Measurements from ENCODE around the gene NPHP4.

The NPHP4 gene

DNA sequence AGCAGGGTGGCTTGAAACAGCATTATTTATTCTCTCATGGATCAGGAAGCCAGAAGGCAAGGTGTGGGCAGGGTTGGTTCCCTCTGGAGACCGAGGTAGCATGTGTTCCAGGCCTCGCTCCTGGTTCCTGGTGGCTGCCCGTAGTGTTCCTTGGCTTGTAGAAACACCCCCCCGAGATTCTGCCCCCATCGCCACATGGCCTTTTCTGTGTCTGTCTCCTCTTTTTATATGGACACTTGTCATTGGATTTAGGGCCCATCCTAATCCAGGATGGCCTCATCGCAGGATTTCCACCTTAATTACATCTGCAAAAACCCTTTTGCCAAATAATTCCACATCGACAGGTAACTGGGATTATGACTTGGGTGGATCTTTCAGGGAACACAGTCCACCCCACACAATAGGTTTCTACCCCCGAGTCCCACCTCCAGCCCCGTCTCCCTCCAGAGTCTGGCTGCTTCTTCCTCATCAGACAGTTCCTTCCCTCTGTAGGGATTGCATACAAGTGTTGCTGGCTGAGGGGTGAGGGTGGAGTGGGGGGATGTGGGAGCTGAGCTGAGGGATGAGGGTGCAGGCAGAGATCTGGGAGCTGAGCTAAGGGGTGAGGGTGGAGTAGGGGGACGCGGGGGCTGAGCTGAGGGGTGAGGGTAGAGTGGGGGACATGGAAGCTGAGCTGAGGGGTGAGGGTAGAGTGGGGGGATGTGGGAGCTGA, 12.3 kb upstream of the NPHP4 start:
- Mint-ChIP-seq H3K27me3 (no peaks in the 10 kb centered on the region), H3K4me3 (no peak overlapping the region), H3K36me3 (peaks cover 4 to 5% of the 10 kb centered on the region in 2 donors), H3K4me1 (peaks cover 8 to 14% of the 10 kb centered on the region in 2 donors), H3K9me3 (no peaks in the 10 kb centered on the region), H3K27ac (no peak overlapping the region)
- ATAC-seq (replicated peaks) (no peak), DNase-seq (no peak)

DNA sequence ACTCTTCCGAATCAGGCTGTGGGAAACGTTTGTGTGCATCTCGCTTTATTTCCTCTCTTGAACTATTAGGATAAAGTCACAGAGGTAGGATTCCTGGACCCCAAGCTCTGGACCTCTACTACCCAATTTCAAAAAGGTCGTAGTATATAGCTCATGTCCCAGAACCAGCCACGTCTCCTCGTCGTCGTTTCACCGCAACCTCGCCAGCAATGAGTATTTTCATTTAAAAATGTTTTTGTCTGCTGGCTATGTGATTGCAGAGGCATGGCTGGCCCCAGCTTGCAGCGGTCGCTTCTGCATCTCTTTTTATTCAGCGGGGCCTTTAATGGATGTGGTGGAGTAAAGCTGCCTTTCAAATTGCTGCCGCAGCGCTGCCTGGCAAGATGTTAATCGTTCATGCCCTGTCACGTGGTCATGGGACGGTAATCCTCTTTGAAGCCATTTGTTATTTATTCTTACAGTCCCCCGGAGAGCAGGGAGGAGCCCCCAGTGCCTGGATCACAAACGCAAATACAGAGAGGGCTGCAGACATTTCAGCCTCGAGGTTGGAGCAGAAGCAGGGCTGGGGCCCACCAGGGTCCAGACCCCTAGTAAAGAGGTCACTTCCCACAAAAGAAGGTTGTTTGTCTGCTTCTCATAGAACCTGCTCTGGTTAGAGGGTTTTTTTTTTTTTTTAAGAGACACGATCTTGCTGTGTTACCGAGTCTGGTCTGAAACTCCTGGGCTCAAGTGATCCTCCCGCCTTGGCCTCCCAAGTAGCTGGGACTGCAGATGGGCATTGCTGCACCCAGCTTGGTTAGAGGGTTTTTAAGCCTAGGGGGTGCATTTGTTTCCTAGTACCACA, 11.6 kb upstream of the NPHP4 start:
- ATAC-seq (replicated peaks), result no peak
- peaks cover 4 to 5% of the 10 kb centered on the region in 2 donors for H3K36me3 Mint-ChIP-seq
- H3K27ac Mint-ChIP-seq, result peak overlapping the region; percentile 51

DNA sequence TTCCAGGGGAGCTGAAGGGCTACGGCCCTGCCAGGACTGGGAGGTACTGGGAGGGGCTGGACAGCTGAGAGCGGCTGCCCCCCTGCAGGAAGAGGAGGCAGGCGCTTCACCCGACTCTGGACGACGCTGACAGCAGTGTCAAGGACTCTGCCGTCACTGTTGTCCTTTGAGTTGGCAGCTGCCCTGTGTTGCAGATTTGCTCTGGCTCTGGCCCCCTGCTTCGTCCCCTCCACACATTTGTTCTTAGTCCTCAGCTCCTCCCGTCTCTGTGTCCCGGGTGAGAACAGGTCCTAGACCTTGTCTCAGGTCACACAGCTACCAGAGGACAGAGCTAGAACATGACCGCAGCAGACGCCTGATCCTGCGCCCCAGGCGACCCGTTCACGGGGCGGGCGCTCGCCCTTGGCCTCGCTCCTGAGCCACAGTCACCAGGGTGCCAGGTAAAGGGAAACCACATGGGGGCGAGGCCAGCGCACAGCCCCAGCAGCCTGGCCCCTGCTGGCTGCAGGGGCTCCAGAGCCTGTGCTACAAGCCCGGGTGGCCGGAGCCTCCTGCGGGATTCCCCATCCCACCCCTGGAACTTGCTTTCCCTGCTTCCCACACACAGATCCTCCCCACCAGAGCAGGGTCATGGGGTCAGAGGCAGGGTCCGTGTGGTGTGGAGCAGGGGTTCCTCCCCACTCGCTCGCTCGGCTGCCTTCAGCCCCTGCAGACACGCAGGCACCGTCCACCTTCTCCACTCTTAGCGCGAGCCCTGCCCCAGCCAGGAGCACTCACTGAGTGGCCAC, 10.7 kb upstream of the NPHP4 start:
- no peak for DNase-seq
- H3K4me1 Mint-ChIP-seq, result peaks cover 10 to 24% of the 10 kb centered on the region in 2 donors
- peak overlapping the region in 1 of 2 donors; percentile 19 for H3K4me3 Mint-ChIP-seq
- ATAC-seq (replicated peaks), result no peak
- H3K27me3 Mint-ChIP-seq, result no peaks in the 10 kb centered on the region
- peaks cover 4 to 5% of the 10 kb centered on the region in 2 donors for H3K36me3 Mint-ChIP-seq
- peak overlapping the region; percentile 51 for H3K27ac Mint-ChIP-seq
- no peaks in the 10 kb centered on the region for H3K9me3 Mint-ChIP-seq

More for the DNA sequence above, 11.6 kb upstream of the NPHP4 start:
- Mint-ChIP-seq H3K4me3 (no peak overlapping the region), H3K9me3 (no peaks in the 10 kb centered on the region), H3K27me3 (no peaks in the 10 kb centered on the region), H3K4me1 (peaks cover 9 to 16% of the 10 kb centered on the region in 2 donors)
- no peak for DNase-seq

DNA sequence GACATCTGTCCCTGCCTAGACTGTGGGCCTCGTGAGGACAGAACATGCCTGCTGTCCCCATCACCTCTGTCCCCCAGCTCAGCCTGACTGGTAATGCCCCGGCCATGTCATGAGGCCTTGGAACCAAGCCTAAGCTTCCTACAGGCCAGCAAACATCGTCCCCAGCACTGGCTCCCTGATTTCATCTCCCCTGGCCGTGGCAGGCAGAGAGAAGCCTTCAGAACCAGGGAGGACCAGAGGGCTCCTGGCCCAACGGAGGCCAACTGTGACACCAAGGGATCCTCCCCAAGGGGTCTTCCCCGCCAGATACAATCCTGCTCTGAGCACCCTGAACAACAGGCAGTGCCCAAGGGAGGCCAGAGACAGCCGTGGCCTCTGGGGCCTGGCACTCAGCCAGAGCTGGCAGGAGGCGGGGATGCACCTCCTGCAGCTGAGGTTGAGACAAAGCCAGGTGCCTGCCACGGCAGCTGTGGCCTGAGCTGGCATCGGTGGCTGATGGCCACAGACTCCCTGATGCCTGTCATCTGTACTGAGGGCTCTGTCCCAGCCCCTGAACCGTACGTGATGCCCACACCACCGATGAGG, 9.9 kb upstream of the NPHP4 start:
- no peak for DNase-seq
- Mint-ChIP-seq H3K9me3 (no peaks in the 10 kb centered on the region), H3K4me3 (no peak overlapping the region), H3K36me3 (peaks cover 4 to 6% of the 10 kb centered on the region in 2 donors), H3K4me1 (peaks cover 11 to 27% of the 10 kb centered on the region in 2 donors), H3K27me3 (no peaks in the 10 kb centered on the region), H3K27ac (no peak overlapping the region)
- ATAC-seq (replicated peaks), result peak; percentile 29 to 33

DNA sequence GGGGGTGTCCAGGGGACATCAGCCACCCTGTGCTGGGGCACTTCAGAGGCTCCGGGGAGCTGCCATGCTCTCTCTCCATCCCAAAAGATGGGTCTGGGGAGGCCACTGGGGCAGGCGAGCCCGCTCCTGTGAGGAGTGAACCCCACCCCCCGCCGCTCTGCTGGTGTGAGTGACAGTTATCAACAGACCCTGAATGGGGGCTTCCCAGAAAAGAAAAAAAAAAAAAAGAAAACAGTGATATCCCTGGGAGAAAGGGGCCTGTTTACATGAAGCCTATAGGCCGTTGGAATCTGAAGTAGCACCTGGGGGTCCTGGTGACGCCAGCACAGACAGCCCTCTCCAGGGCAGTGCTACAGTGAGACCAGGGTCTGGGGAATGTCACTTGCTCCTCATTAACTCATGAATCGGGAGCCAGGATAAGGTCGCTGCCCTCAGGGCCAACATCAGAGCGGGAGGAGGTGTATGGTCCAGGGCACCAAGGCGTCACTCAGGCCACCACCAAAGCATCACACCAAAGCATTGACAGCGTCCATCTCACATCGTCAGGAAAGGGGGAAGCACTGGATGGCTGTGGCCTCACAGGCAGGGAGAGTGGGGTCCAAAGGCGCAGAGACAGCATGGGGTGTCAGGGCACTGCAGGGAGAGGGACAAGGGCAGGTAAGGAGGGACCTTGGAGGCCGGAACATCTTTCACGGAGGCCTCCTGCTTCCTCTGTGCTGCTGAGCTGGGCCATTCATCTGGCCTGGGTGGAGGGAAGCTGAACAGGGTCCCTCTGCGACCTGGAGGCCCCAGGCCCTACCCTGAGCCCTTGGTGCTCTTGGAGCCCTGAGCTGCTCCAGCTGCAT, 8.4 kb upstream of the NPHP4 start:
- H3K4me1 Mint-ChIP-seq, result peaks cover 15 to 27% of the 10 kb centered on the region in 2 donors
- H3K4me3 Mint-ChIP-seq, result no peak overlapping the region
- no peaks in the 10 kb centered on the region for H3K27me3 Mint-ChIP-seq
- peaks cover 4 to 6% of the 10 kb centered on the region in 2 donors for H3K36me3 Mint-ChIP-seq
- no peak for DNase-seq
- H3K27ac Mint-ChIP-seq, result no peak overlapping the region
- ATAC-seq (replicated peaks), result no peak
- no peaks in the 10 kb centered on the region for H3K9me3 Mint-ChIP-seq

DNA sequence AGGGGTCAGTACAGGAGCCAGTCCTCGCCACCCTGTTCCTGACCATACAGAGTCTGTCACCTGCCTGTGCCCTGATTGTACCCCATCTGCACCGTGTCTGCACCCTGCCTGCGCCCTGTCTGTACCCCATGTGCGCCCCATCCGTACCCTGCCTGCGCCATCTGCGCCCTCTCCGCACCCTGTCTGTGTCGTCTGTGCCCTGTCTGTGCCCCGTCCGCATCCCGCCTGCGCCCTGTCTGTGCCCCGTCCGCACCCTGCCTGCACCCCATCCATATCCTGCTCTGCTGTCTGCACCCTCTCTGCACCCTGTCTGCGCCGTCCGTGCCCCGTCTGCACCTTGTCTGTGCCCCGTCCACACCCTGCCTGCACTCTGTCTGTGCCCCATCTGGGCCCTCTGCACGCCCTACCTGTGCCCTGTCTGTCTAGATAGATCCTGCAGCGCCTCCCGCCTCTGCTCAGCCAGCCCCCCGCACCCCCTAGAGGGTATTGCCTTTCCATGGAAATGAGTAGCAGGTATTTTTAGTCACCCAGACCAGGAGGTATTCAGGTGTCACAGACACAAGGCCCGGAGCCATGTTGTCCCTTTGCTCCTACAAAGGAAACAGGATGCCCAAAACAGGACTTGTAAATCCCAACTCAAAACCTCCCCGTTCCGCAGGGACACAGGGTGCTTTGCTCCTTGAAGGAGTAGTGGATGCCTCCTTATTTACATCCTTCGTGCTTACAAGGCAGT, 7.7 kb upstream of the NPHP4 start:
- peaks cover 17 to 29% of the 10 kb centered on the region in 2 donors for H3K4me1 Mint-ChIP-seq

DNA sequence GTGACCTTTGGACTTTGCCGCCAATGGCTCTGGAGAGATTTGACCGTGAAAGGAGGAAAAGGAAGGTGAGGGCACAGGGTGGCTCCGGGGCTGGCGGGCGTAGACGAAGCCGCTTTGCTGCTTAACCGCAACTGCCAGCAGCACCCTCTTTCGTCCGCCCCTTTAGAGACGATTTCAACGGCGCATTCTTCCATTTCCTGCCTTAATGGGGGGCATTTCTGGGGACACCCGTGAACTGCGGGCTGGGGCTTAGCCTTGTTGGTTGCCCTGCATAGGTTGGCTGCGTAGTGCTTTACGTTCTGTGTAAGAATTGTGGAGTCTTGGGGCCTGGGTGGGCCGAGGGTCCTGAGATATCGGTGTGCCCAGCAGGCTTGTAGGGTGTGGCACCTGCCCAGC, 6.7 kb upstream of the NPHP4 start:
- H3K36me3 Mint-ChIP-seq, result peaks cover 4 to 6% of the 10 kb centered on the region in 2 donors
- DNase-seq (no peak), ATAC-seq (replicated peaks) (no peak)
- H3K9me3 Mint-ChIP-seq, result no peaks in the 10 kb centered on the region
- no peaks in the 10 kb centered on the region for H3K27me3 Mint-ChIP-seq
- peaks cover 27 to 39% of the 10 kb centered on the region in 2 donors for H3K4me1 Mint-ChIP-seq
- no peak overlapping the region for H3K27ac Mint-ChIP-seq
- H3K4me3 Mint-ChIP-seq, result no peak overlapping the region

More for the DNA sequence above, 7.7 kb upstream of the NPHP4 start:
- no peak for DNase-seq
- Mint-ChIP-seq H3K4me3 (no peak overlapping the region), H3K36me3 (peaks cover 4 to 6% of the 10 kb centered on the region in 2 donors), H3K9me3 (no peaks in the 10 kb centered on the region), H3K27me3 (no peaks in the 10 kb centered on the region), H3K27ac (peak overlapping the region; percentile 22)
- ATAC-seq (replicated peaks), result no peak

DNA sequence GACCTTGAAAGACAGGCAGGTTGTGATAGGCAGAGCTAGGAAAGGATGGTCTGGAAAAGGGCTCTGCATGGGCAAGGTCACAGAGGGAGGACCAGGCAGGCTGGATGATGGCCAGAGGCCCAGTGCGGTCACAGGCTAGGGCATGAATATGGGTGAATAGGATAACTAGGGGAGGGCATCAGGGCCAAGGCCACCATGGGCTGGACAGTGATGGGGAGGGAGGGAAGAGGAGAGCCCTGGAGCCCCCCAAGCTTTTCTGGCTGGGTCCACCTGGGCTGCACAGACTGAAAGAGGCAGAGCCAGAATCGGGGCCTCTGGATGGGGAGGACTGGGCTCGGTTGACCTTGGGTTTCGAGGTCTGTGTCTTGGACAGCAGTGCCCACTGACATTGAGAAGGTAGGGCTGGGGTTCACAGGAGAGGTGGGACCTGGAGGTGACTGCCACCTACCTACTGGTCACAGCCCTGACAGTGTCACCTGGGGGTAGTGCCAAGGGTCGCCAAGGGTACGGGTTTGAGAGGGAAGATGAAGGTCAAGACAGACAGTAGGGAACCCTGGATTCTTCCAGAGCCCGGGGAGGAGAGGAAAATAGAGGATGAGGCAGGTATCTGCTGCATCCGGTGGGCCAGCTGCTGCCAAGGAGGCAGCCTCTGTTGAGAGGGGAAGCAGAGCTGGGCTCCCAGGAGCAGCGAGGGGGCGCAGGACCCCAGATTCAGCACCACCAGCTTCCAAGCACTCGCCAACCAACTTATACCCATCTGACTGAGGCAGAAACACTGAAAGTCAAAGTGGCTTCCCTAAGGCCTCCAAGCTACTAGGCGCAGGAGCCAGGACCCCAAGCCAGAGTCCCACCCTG, 6.1 kb upstream of the NPHP4 start:
- H3K4me1 Mint-ChIP-seq, result peaks cover 32 to 45% of the 10 kb centered on the region in 2 donors
- H3K4me3 Mint-ChIP-seq, result no peak overlapping the region
- DNase-seq (no peak), ATAC-seq (replicated peaks) (no peak)
- no peaks in the 10 kb centered on the region for H3K27me3 Mint-ChIP-seq
- H3K9me3 Mint-ChIP-seq, result no peaks in the 10 kb centered on the region
- no peak overlapping the region for H3K27ac Mint-ChIP-seq
- H3K36me3 Mint-ChIP-seq, result peaks cover 4 to 5% of the 10 kb centered on the region in 2 donors

DNA sequence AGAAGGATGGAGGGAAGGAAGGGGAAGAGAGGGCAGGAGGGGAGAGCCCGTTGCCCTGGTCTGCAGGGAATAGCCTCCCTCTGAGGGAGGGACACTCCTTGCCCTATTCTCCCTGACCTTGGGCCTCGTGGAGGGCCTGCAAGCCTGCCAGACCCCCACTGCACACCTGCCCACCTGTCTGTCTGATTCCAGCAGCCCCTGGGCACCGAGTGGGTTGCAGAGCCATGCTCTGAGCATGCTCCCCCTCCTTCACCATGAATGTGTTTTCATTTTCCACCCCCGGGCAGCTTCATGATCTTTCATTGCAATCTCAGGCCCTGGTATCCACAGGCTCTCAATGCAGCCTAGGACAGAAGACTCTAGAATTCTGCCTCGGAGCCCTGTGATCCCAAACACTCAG, 5.1 kb upstream of the NPHP4 start:
- Mint-ChIP-seq H3K4me1 (peaks cover 35 to 51% of the 10 kb centered on the region in 2 donors), H3K4me3 (no peak overlapping the region), H3K27me3 (no peaks in the 10 kb centered on the region), H3K36me3 (peaks cover 3% of the 10 kb centered on the region in 2 donors), H3K9me3 (no peaks in the 10 kb centered on the region), H3K27ac (no peak overlapping the region)
- ATAC-seq (replicated peaks) (no peak), DNase-seq (no peak)

DNA sequence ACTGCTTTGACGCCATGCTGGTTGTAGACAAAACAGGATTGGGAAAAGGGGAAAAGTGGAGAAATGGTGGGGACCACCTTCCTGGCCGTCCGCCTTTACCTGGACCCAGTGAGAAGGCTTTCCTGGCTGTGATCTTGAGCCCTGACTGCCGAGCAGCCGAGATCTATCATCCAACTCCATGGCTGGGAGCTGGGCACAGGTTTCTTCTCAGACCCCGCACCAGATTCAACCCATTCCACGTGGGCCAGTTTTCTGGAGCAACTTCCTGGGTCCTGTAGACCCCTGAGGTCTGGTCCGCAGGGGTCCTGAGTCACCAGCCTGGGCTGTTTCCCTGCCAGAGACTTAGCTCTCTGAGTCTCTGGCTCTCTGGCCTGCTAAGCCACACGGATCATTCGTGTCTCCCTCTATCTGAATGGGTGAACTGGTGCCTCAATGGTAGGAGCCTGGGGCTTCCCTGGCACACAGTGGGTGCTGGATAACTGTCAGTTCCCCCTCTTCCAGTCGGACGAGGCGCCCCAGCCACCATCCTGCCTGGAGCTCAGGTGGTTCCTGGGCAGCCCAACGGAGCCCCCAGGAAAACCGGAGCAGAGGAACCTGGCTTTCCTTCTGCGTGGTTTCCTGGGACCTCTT, 4.5 kb upstream of the NPHP4 start:
- H3K27ac Mint-ChIP-seq, result no peak overlapping the region
- peaks cover 3% of the 10 kb centered on the region in 2 donors for H3K36me3 Mint-ChIP-seq
- H3K27me3 Mint-ChIP-seq, result no peaks in the 10 kb centered on the region
- no peak for ATAC-seq (replicated peaks)
- no peak overlapping the region for H3K4me3 Mint-ChIP-seq
- no peaks in the 10 kb centered on the region for H3K9me3 Mint-ChIP-seq
- DNase-seq, result no peak
- H3K4me1 Mint-ChIP-seq, result peaks cover 35 to 49% of the 10 kb centered on the region in 2 donors

DNA sequence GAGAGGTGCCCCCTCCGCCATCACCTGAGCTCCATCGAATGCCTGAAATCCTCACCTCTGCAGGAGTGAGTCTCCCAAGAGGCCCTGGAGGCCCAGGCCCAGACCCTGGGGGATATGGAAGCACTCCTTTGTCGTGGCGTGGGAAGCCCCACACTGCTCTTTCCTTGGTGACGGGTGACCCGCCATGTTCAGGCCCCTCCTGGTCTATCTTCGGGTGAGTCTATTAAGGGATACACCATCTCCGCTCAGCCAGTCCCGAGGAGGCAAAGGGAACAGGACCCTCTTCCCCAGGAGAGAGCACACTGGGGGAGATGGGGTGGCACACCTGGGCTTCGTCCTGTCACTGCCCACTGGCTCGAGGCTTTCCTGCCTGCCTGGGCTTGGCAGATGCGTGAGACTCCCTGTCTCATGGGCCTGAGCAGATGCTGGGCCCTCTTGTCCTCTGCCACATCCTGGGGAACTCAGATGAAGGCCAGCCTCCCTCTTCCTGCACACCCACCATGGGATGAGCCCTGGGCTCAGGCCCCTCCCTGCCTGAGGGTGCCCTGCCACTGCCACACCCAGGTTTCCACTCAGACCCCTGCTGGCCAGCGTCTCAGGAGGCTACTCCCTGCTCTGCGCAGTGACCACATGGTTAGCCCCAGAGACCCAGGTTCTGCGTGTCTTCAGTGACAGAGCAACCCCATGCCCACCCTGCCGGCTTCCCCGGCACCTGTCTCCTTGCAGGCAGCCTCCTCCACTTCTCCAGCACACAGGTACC, 3.8 kb upstream of the NPHP4 start:
- Mint-ChIP-seq H3K27ac (no peak overlapping the region), H3K4me1 (peaks cover 37 to 48% of the 10 kb centered on the region in 2 donors), H3K27me3 (no peaks in the 10 kb centered on the region), H3K36me3 (peaks cover 3% of the 10 kb centered on the region in 2 donors), H3K9me3 (no peaks in the 10 kb centered on the region), H3K4me3 (no peak overlapping the region)
- ATAC-seq (replicated peaks), result no peak
- no peak for DNase-seq
